ENCODE measurements around the gene EVI2A.
"Not testable (repeated sequence)": the region's sequence is repeated elsewhere in the genome, so short reads cannot be mapped to it uniquely, and the experiment has no call there.

The EVI2A gene

GRCh38 chr17:31355935-31356334 is 34.5 kb upstream of the EVI2A start:
- H3K4me3 Mint-ChIP-seq = no peak overlapping the region
- DNase-seq = no peak
- TF ChIP-seq CTCF (IDR thresholded peaks at IDR 0.05) = no peak
- H3K27ac Mint-ChIP-seq = no peak overlapping the region
- H3K9me3 Mint-ChIP-seq = no peaks in the 10 kb centered on the region
- peaks cover 3% of the 10 kb centered on the region for H3K27me3 Mint-ChIP-seq (ENCODE audit: low read depth, poor library complexity)
- peaks cover 81% of the 10 kb centered on the region for H3K36me3 Mint-ChIP-seq (ENCODE audit: low read depth)
- peaks cover 10% of the 10 kb centered on the region for H3K4me1 Mint-ChIP-seq

DNA sequence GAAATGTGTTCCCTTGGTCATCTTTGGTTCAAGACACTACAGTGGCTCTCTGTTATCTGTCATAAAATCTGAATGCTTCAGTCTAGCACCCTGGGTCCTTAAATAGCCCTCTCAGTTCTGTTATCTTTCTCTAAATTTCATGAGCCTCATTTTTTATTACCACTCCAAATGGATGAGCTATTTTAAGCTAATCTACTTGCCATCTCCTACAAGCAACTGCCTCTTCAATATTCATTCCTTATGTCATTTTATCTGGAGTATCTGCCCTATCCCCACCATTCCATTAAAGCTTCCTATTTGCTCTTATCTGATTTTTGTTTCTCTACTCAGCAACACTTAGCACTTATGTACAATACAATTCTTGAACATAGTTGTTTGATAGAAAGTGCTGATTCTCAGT is 28.0 kb upstream of the EVI2A start:
- no peaks in the 10 kb centered on the region for H3K27me3 Mint-ChIP-seq (ENCODE audit: low read depth, poor library complexity)
- DNase-seq = no peak
- peaks cover 53% of the 10 kb centered on the region for H3K36me3 Mint-ChIP-seq (ENCODE audit: low read depth)
- H3K4me1 Mint-ChIP-seq = no peaks in the 10 kb centered on the region
- no peak for TF ChIP-seq CTCF (IDR thresholded peaks at IDR 0.05)
- no peaks in the 10 kb centered on the region for H3K9me3 Mint-ChIP-seq
- H3K27ac Mint-ChIP-seq = no peak overlapping the region
- no peak overlapping the region for H3K4me3 Mint-ChIP-seq

DNA sequence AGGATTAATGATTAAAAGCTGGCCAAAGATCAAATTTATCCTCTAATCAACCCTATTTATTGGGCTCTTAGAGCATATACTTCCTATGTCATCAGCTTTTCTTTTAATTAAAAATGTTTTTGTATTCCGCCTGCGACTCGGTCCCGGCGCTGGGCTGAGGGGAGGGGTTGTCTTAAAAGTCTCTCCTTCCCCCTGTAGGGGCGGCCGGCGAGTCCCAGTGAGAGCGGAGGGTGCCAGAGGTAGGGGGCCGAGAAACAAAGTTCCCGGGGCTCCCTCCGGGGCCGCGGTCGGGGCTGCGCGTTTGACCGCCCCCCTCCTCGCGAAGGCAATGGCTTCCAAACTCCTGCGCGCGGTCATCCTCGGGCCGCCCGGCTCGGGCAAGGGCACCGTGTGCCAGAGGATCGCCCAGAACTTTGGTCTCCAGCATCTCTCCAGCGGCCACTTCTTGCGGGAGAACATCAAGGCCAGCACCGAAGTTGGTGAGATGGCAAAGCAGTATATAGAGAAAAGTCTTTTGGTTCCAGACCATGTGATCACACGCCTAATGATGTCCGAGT is 23.8 kb upstream of the EVI2A start:
- not testable (repeated sequence) for H3K27me3 Mint-ChIP-seq (ENCODE audit: low read depth, poor library complexity); H3K27ac Mint-ChIP-seq

DNA sequence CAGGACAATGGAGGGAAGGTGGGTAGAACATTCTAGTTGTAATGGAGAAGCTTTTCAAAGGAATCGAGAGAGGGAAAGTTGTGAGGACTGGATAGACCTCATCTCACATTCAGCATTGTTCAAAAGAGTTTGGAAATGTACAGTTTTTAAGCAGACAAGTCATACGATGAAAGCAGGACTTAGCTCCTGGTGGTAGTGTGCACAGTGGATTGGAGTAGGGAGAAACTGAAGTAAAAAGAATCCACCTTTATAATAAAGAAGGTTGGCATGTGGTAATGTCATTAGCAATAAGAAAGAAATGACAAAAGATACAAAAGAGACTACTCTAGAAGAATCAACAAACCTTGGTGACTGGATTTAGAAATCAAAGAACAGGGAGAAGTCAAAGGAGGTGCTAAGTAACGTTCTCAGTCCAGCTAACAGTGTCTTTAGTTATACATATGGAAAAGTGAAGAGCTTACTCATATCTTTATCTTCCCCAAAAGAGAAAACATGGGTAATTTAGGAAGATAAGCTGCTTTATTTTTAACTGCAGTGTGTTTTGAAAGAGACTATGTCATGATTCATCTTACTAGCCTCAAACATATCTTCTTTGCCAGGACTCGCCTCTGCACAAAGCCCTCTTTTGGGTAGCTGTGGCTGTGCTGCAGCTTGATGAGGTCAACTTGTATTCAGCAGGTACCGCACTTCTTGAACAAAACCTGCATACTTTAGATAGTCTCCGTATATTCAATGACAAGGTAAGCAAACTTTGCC is 18.7 kb upstream of the EVI2A start:
- Mint-ChIP-seq H3K27ac (no peak overlapping the region), H3K27me3 (ENCODE audit: low read depth, poor library complexity) (no peaks in the 10 kb centered on the region), H3K36me3 (ENCODE audit: low read depth) (peaks cover 41% of the 10 kb centered on the region), H3K9me3 (no peaks in the 10 kb centered on the region), H3K4me3 (no peak overlapping the region), H3K4me1 (no peaks in the 10 kb centered on the region)
- DNase-seq = no peak
- no peak for TF ChIP-seq CTCF (IDR thresholded peaks at IDR 0.05)

More for the DNA sequence above, 23.8 kb upstream of the EVI2A start:
- H3K4me3 Mint-ChIP-seq, DNase-seq, H3K9me3 Mint-ChIP-seq, H3K4me1 Mint-ChIP-seq: not testable (repeated sequence)
- H3K36me3 Mint-ChIP-seq (ENCODE audit: low read depth) = peaks cover 50% of the 10 kb centered on the region

DNA sequence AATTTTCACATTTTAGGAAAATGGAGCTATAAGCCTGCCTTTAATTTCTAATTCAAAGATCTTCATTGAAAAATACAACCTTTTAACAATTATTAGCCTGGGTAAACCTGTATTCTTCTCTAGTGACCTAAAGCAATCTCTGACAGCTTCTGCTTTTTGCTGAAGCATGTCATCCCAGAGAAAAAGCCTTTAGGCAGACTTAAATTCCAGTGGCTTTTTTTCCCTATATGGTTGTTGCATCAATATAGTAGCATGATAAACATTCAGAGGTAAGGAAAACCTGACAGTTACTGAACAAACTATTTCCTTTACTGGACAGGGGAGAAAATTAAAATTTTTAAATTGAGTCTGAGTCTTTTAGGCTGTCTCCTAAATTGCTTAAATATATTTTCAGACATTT is 7.8 kb upstream of the EVI2A start:
- H3K9me3 Mint-ChIP-seq = no peaks in the 10 kb centered on the region
- TF ChIP-seq CTCF (IDR thresholded peaks at IDR 0.05) = no peak
- DNase-seq = no peak
- H3K27me3 Mint-ChIP-seq (ENCODE audit: low read depth, poor library complexity) = no peaks in the 10 kb centered on the region
- no peak overlapping the region for H3K27ac Mint-ChIP-seq
- H3K4me1 Mint-ChIP-seq = no peaks in the 10 kb centered on the region
- H3K4me3 Mint-ChIP-seq = no peak overlapping the region
- peaks cover 40% of the 10 kb centered on the region for H3K36me3 Mint-ChIP-seq (ENCODE audit: low read depth)

DNA sequence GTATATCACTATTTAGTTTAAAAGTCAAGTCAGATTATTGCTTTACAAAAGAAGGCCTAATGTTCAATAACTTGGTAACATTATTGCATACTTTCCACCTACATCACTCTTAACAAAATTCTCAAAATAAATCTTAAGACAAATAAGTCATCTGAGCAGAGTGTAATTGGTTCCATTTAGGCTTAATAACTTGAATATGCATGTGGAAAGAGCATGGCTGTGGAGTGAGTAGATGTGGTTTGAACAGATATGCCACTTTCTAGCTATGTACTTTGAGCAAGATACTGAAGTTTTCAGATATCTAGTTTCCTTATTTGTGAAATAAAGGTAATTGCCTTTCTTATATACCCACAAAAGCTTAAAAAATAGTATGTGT is 6.7 kb upstream of the EVI2A start:
- Mint-ChIP-seq H3K27me3 (ENCODE audit: low read depth, poor library complexity) (no peaks in the 10 kb centered on the region), H3K36me3 (ENCODE audit: low read depth) (peaks cover 40% of the 10 kb centered on the region), H3K4me3 (no peak overlapping the region), H3K27ac (no peak overlapping the region), H3K9me3 (no peaks in the 10 kb centered on the region), H3K4me1 (no peaks in the 10 kb centered on the region)
- no peak for TF ChIP-seq CTCF (IDR thresholded peaks at IDR 0.05)
- no peak for DNase-seq

Measured in nephron progenitor cell (in vitro differentiated cells).